Stomach (tissue), 9 donors: ENCODE measurements around the gene BPIFB4. TPM values are rescaled to one million over a fixed set of nuclear protein-coding genes. Genes with fewer than 3 reads are reported as not detected.

Experiments
- DNase-seq, 2 donors: peaks; one replicate each; pipeline versions ENCODE4 v3.0.0 to v3.0.0-alpha.2; 2013 to 2019
- H3K27ac ChIP-seq, 5 donors: fragments of 200-600 bp in 4 of 5; sonication (generic) in 4 of 5; one replicate each; pipeline ENCODE4 v1.5.1; 2013 to 2019; ENCODE audit warnings: mild to moderate bottlenecking in 1 of 5, moderate library complexity in 1 of 5
- H3K27me3 ChIP-seq, 3 donors: fragments of 200-600 bp; sonication (generic); one replicate each; pipeline ENCODE4 v1.5.1; 2017 to 2019; ENCODE audit warnings: mixed run types in 1 of 3
- H3K36me3 ChIP-seq, 4 donors: fragments of 200-600 bp; sonication (generic); 1 replicate in 3 of 4; 2 replicates in 1 of 4; pipeline ENCODE4 v1.5.1; 2016 to 2019
- H3K4me1 ChIP-seq, 4 donors: fragments of 200-600 bp; sonication (generic); one replicate each; pipeline ENCODE4 v1.5.1; 2016 to 2019
- H3K4me3 ChIP-seq, 4 donors: fragments of 200-600 bp; sonication (generic) in 3 of 4; one replicate each; pipeline ENCODE4 v1.5.1; 2016 to 2019; ENCODE audit warnings: mild to moderate bottlenecking in 1 of 4
- H3K9me3 ChIP-seq, 4 donors: fragments of 200-600 bp; sonication (generic); one replicate each; pipeline ENCODE4 v1.5.1; 2016 to 2019
- CTCF ChIP-seq, 7 experiments: fragments of 450-650 bp in 4 of 7; fragments of 200-600 bp in 3 of 7; sonication (generic) in 3 of 7; IDR thresholded peaks; one replicate each; pipeline ENCODE4 v1.5.1; 2016 to 2019; ENCODE audit warnings: antibody characterized with exemption in 7 of 7, control low read depth in 2 of 7, mild to moderate bottlenecking in 1 of 7
- EP300 ChIP-seq: sonication (generic); formaldehyde crosslinking; IDR thresholded peaks from one replicate; pipeline ENCODE4 v1.6.1; 2017; ENCODE audit warnings: antibody characterized with exemption
- POLR2A ChIP-seq, 4 donors: fragments of 450-650 bp; IDR thresholded peaks; one replicate each; pipeline ENCODE4 v1.6.1; 2016; ENCODE audit warnings: antibody characterized with exemption in 4 of 4, control low read depth in 2 of 4, mild to moderate bottlenecking in 1 of 4, moderate library complexity in 1 of 4
- POLR2AphosphoS5 ChIP-seq, 3 donors: sonication (generic); formaldehyde crosslinking; IDR thresholded peaks; one replicate each; pipeline ENCODE4 v1.6.1; 2016; ENCODE audit warnings: antibody characterized with exemption in 3 of 3
- WGBS, 5 donors: extraction: QIAGEN DNeasy Blood & Tissue Kit in 3 of 5; methylation state at CpG; one replicate each; pipeline versions ENCODE4 v1.1.5 to v1.1.7; 2013 to 2018; 5-methylcytosine and 5-hydroxymethylcytosine counted together
- intact Hi-C: fragments of 100-400 bp; cut with DNase I; formaldehyde crosslinking; loops from one replicate; pipeline ENCODE4 v1.15.1; 2023; ENCODE audit warnings: low total_unique reads
- polyA plus RNA-seq, 3 donors: library from polyadenylated mRNA; stranded (reverse); fragments of 200-250 nt; gene quantifications; one replicate each; pipeline ENCODE4 v1.2.3, GENCODE V29; 2013
- total RNA-seq, 5 donors: library from RNA; depleted of rRNA; stranded (reverse); fragments of >200 nt; gene quantifications; one replicate each; pipeline versions ENCODE4 v1.1.0 to v1.2.3, GENCODE V29; 2014 to 2016
- donor health status: healthy with polysubstance abuse.
- donor health status: Bipolar disorder and iron deficiency.
- donor health status: healthy.

The BPIFB4 gene
- total and polyA plus RNA-seq, 8 donors, result not detected

GRCh38 chr20:33091147-33091546 lies 11.7 kb downstream of the BPIFB4 start:
- no peak for TF ChIP-seq CTCF (IDR thresholded peaks at IDR 0.05)
- no peak for TF ChIP-seq POLR2A (IDR thresholded peaks at IDR 0.05)
- TF ChIP-seq POLR2AphosphoS5 (IDR thresholded peaks at IDR 0.05), result no peak
- no peak for TF ChIP-seq EP300
- Histone ChIP-seq H3K4me3 (no peak overlapping the region), H3K36me3 (no peaks in the 10 kb centered on the region), H3K9me3 (no peaks in the 10 kb centered on the region), H3K27me3 (peaks cover 0 to 8% (median 0%) of the 10 kb centered on the region in 3 donors), H3K27ac (no peak overlapping the region), H3K4me1 (no peaks in the 10 kb centered on the region)
- DNase-seq, result no peak
- intact Hi-C loops, result loop anchor here (10.0 kb wide), 1 partner anchor 124 kb away; the partner anchor contains the start of gene BPIFA3
- 56 to 76% (median 70%) methylated on average over 3 of the region's 3 CpGs for WGBS, 5 donors

GRCh38 chr20:33091693-33092092 lies 12.2 kb downstream of the BPIFB4 start:
- Histone ChIP-seq H3K9me3 (no peaks in the 10 kb centered on the region), H3K27ac (no peak overlapping the region), H3K4me1 (peaks cover 0 to 3% (median 0%) of the 10 kb centered on the region in 4 donors), H3K4me3 (no peak overlapping the region), H3K36me3 (no peaks in the 10 kb centered on the region), H3K27me3 (peaks cover 0 to 8% (median 0%) of the 10 kb centered on the region in 3 donors)
- intact Hi-C loops, result loop anchor here (10.0 kb wide), 1 partner anchor 123 kb away; the partner anchor contains the start of gene BPIFA3
- TF ChIP-seq EP300 (no peak), POLR2A (IDR thresholded peaks at IDR 0.05) (no peak), CTCF (IDR thresholded peaks at IDR 0.05) (no peak), POLR2AphosphoS5 (IDR thresholded peaks at IDR 0.05) (no peak)
- no peak for DNase-seq
- WGBS, 5 donors, result 87 to 90% (median 90%) methylated on average over 3 of the region's 3 CpGs

DNA sequence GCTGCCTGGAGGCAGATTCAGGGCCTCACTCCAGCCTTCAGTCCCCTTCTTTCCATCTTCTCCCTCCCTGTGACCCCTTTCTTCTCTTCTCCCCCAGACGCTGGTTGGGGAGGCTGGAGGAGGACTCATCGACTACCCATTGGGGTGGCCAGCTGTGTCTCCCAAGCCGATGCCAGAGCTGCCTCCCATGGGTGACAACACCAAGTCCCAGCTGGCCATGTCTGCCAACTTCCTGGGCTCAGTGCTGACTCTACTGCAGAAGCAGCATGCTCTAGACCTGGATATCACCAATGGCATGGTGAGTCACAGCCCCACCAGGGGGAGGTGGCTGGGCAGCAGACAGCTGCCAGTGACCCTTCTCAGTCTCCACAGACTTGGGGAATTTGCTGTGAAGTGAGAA lies 12.9 kb downstream of the BPIFB4 start:
- intact Hi-C loops, result loop anchor here (10.0 kb wide), 1 partner anchor 122 kb away; the partner anchor contains the start of gene BPIFA3
- Histone ChIP-seq H3K4me3 (no peak overlapping the region), H3K9me3 (no peaks in the 10 kb centered on the region), H3K27me3 (peaks cover 0 to 8% (median 0%) of the 10 kb centered on the region in 3 donors), H3K36me3 (no peaks in the 10 kb centered on the region), H3K27ac (no peak overlapping the region), H3K4me1 (peaks cover 0 to 10% (median 0%) of the 10 kb centered on the region in 4 donors)
- no peak for DNase-seq
- no peak for TF ChIP-seq POLR2A (IDR thresholded peaks at IDR 0.05)
- 87 to 94% (median 92%) methylated on average over 3 of the region's 3 CpGs for WGBS, 5 donors

GRCh38 chr20:33093074-33093473 lies 13.6 kb downstream of the BPIFB4 start:
- TF ChIP-seq EP300 (no peak), POLR2AphosphoS5 (IDR thresholded peaks at IDR 0.05) (no peak), CTCF (IDR thresholded peaks at IDR 0.05) (no peak), POLR2A (IDR thresholded peaks at IDR 0.05) (no peak)
- H3K9me3 ChIP-seq, result no peaks in the 10 kb centered on the region
- H3K27me3 ChIP-seq, result peaks cover 0 to 8% (median 0%) of the 10 kb centered on the region in 3 donors
- H3K4me3 ChIP-seq, result no peak overlapping the region
- intact Hi-C loops, result loop anchor here (10.0 kb wide), 1 partner anchor 122 kb away; the partner anchor contains the start of gene BPIFA3
- no peak overlapping the region for H3K27ac ChIP-seq
- H3K36me3 ChIP-seq, result no peaks in the 10 kb centered on the region
- WGBS, 5 donors, result 82 to 87% (median 85%) methylated on average over 1 of the region's 1 CpG
- H3K4me1 ChIP-seq, result peaks cover 0 to 10% (median 0%) of the 10 kb centered on the region in 4 donors
- DNase-seq, result no peak

DNA sequence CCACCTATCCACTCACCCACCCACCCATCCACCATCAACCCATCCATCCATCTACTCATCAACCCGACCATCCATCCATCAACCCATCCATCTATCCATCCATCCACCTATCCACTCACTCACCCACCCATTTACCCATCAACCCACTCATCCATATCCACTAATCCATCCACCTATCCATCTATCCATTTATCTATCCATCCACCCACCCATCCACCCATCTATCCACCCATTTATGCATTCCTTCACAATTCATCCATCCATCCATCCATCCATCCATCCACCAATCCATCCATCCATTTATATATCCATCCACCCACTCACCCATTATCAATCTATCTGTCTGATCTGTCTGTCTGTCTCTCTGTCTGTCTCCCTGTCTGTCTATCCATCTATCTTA lies 14.1 kb downstream of the BPIFB4 start:
- Histone ChIP-seq H3K4me3 (no peak overlapping the region), H3K27me3 (peaks cover 0 to 8% (median 0%) of the 10 kb centered on the region in 3 donors), H3K9me3 (no peaks in the 10 kb centered on the region), H3K36me3 (no peaks in the 10 kb centered on the region), H3K4me1 (peaks cover 0 to 10% (median 0%) of the 10 kb centered on the region in 4 donors), H3K27ac (no peak overlapping the region)
- no peak for TF ChIP-seq POLR2AphosphoS5 (IDR thresholded peaks at IDR 0.05)
- no peak for TF ChIP-seq POLR2A (IDR thresholded peaks at IDR 0.05)
- no peak for TF ChIP-seq EP300
- TF ChIP-seq CTCF (IDR thresholded peaks at IDR 0.05), result no peak
- DNase-seq, result no peak
- intact Hi-C loops, result loop anchor here (10.0 kb wide), 1 partner anchor 121 kb away; the partner anchor contains the start of gene BPIFA3
- 0 to 65% (median 56%) methylated on average over 1 of the region's 1 CpG for WGBS, 5 donors
